ENCODE measurements around the gene CHORDC1.
"Not testable (repeated sequence)": the region's sequence is repeated elsewhere in the genome, so short reads cannot be mapped to it uniquely, and the experiment has no call there.

Gene CHORDC1

DNA sequence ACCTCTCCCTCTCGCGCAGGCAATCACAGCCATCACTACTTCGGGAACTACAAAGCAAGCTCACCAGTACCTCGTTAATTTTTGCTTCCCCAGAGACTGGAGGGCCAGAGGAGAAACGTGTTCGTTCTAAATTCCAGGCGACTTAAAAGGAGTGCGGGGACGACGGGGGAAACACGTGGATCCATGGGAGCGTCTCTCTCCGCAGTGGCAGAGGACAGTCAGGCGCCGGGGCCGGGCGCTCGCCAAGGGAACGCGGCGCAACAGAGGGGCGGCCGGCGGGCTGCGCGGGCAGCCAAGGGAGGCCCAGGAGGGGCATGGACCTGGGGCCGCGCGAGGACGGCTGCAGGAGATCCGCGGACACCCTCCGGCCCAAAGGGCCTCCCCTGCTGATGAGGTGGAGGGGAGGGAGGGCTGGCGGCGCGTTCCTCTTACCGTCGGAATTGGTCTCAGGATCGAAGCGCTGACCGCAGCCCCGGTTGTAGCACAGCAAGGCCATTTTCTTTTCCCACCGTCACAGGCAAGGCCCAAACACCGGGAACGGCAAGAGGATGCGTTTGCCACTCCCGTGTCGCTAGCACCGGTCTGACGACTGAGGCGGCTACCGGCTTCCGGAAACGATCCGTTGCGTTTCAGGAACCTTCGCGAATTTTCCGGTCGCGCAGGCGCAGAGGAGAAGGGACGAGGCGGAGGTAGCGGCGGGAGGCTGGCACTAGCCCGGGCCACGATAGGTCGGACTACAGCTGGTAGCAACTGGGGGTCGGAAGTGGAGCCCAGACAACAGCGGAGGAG is at the start of gene CHORDC1:
TSS of gene CHORDC1 (minus strand) at position 591 of the 789 bp plus-strand sequence. CDS start at position 496, 95 bp downstream.
- Histone ChIP-seq H3K9me3 (ENCODE audit: control insufficient read depth, low read length) (no peaks in the 10 kb centered on the region), H3K36me3 (ENCODE audit: control insufficient read depth, insufficient read depth, low read length) (no peaks in the 10 kb centered on the region), H3K4me3 (ENCODE audit: low read length) (peak within 1 kb of the TSS; percentile 91), H3K9ac (ENCODE audit: low read length) (peak within 1 kb of the TSS; percentile 82), H3K27me3 (ENCODE audit: control insufficient read depth, insufficient read depth, low read length) (no peaks in the 10 kb centered on the region), H3K4me1 (ENCODE audit: control insufficient read depth, insufficient read depth, low read length) (peaks cover 7% of the 10 kb centered on the region)

GRCh38 chr11:90257158-90257525 is 34.3 kb upstream of the CHORDC1 start:
- Histone ChIP-seq H3K9me3 (ENCODE audit: control insufficient read depth, low read length) (no peaks in the 10 kb centered on the region), H3K36me3 (ENCODE audit: control insufficient read depth, insufficient read depth, low read length) (no peaks in the 10 kb centered on the region), H3K4me3 (ENCODE audit: low read length) (no peak overlapping the region), H3K27me3 (ENCODE audit: control insufficient read depth, insufficient read depth, low read length) (no peaks in the 10 kb centered on the region), H3K9ac (ENCODE audit: low read length) (no peak overlapping the region), H3K4me1 (ENCODE audit: control insufficient read depth, insufficient read depth, low read length) (no peaks in the 10 kb centered on the region)

DNA sequence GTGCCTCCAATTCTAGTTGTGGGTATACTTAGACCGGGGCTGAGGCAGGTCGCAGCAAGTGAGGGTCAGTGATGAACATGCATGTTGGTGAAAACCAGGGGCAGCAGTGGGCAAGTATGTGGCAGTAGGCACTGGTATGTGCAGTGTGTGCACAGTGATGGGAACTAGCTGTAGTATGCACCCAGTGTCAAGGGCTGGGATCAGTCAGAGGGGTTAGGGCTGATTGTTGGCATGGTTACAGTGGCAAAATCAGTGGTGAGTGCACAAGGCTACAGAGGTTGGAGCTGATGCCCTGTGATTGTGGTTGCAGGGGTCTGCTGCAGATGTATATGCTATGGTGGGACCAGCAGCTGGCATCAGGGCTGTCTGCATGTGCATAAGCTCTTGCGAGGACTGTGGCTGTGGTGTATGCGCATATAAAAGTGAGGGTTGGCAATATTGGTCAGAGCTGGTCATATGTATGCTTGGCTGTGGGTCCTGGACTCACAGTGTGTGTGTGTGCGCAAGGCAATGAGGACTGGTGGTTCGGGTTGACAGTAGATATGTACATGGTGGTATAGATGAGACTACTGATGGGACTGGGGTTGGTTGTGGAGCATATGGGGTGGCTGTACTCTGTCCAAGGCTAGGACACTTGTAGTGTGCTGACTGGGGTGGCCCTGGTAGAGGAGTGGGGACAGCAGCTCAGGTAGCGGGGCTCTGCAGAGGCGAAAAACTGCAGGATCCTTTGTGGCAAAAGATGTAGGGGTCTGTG is 33.7 kb upstream of the CHORDC1 start:
- no peaks in the 10 kb centered on the region for H3K27me3 ChIP-seq (ENCODE audit: control insufficient read depth, insufficient read depth, low read length)
- no peaks in the 10 kb centered on the region for H3K36me3 ChIP-seq (ENCODE audit: control insufficient read depth, insufficient read depth, low read length)
- no peaks in the 10 kb centered on the region for H3K9me3 ChIP-seq (ENCODE audit: control insufficient read depth, low read length)
- H3K4me1 ChIP-seq (ENCODE audit: control insufficient read depth, insufficient read depth, low read length) = no peaks in the 10 kb centered on the region
- no peak overlapping the region for H3K4me3 ChIP-seq (ENCODE audit: low read length)
- H3K9ac ChIP-seq (ENCODE audit: low read length) = no peak overlapping the region

DNA sequence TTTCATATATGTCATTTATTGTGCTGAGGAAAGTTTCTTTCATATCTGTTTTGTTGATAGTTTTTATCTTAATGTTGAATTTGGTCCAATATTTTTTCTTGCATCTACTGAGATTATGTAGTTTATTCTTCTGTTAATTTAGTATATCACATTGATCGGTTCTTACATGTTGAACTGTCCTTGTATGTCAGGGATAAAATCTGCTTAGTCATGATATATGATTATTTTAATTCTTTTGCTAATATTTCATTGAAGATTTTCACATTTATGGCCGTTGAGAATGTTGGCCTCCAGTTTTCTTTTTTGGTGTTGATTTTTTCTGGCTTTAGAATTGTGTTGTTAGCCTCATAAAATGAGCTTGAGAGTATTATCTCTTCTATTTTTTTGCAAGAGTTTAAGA is 31.2 kb upstream of the CHORDC1 start:
- H3K4me1 ChIP-seq (ENCODE audit: control insufficient read depth, insufficient read depth, low read length) = no peaks in the 10 kb centered on the region
- H3K4me3 ChIP-seq (ENCODE audit: low read length) = no peak overlapping the region
- no peaks in the 10 kb centered on the region for H3K9me3 ChIP-seq (ENCODE audit: control insufficient read depth, low read length)
- no peaks in the 10 kb centered on the region for H3K27me3 ChIP-seq (ENCODE audit: control insufficient read depth, insufficient read depth, low read length)
- H3K36me3 ChIP-seq (ENCODE audit: control insufficient read depth, insufficient read depth, low read length) = no peaks in the 10 kb centered on the region
- H3K9ac ChIP-seq (ENCODE audit: low read length) = no peak overlapping the region

DNA sequence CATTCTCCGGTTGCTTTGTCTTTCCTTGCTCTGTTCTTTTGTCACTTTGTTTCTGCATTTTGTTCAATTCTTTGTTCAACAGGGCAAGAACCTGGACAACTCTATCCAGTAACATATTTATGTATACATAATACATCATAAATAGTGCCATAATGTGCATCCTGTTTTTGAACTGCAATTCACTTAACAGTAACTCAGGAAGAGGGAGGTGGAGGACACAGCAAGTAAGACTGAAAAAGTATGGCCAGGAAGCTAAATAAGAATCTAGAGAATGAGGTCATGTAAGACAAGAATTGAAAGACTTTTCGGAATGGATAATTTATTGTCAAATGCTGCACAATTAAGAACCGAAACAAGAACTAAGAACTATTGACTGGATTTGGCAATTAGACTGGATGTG is 29.2 kb upstream of the CHORDC1 start:
- Histone ChIP-seq H3K9ac (ENCODE audit: low read length) (no peak overlapping the region), H3K4me3 (ENCODE audit: low read length) (no peak overlapping the region), H3K4me1 (ENCODE audit: control insufficient read depth, insufficient read depth, low read length) (no peaks in the 10 kb centered on the region), H3K36me3 (ENCODE audit: control insufficient read depth, insufficient read depth, low read length) (no peaks in the 10 kb centered on the region), H3K9me3 (ENCODE audit: control insufficient read depth, low read length) (no peaks in the 10 kb centered on the region), H3K27me3 (ENCODE audit: control insufficient read depth, insufficient read depth, low read length) (no peaks in the 10 kb centered on the region)

DNA sequence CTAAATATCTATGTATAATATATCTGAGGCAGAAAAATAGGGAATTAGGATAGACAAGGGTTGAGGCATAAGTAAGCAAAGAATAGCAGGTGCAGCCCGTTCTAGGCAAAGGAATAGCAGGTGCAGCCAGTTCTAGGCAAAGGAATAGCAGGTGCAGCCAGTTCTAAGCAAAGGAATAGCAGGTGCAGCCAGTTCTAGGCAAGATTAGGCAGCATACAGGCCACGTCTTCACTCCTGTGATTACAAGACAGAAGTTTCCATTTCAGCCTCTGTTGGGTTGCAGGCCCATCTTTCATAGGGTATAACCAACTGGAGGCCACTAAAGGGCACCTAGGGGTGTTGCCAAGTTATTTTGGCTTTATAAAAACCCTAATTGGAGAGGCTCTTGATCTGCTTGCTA is 28.8 kb upstream of the CHORDC1 start:
- no peaks in the 10 kb centered on the region for H3K9me3 ChIP-seq (ENCODE audit: control insufficient read depth, low read length)
- H3K4me1 ChIP-seq (ENCODE audit: control insufficient read depth, insufficient read depth, low read length) = no peaks in the 10 kb centered on the region
- H3K36me3 ChIP-seq (ENCODE audit: control insufficient read depth, insufficient read depth, low read length) = no peaks in the 10 kb centered on the region
- no peak overlapping the region for H3K4me3 ChIP-seq (ENCODE audit: low read length)
- H3K27me3 ChIP-seq (ENCODE audit: control insufficient read depth, insufficient read depth, low read length) = no peaks in the 10 kb centered on the region
- no peak overlapping the region for H3K9ac ChIP-seq (ENCODE audit: low read length)

DNA sequence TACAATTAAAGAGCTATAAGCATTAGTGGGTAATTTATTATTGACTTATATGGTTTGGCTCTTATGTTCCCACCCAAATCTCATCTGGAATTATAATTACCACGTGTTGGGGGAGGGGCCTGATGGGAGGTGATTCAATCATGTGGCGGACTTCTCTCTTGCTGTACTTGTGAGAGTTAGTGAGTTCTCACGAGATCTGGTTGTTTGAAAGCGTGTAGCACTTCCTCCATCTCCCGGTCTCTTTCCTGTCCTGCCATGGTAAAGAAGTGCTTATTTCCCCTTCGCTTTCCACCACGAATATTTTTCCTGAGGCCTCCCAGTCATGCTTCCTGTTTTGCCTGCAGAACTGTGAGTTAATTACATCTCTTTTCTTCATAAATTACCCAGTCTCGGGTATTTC is 28.1 kb upstream of the CHORDC1 start:
- Histone ChIP-seq H3K36me3 (ENCODE audit: control insufficient read depth, insufficient read depth, low read length) (no peaks in the 10 kb centered on the region), H3K9me3 (ENCODE audit: control insufficient read depth, low read length) (no peaks in the 10 kb centered on the region), H3K27me3 (ENCODE audit: control insufficient read depth, insufficient read depth, low read length) (no peaks in the 10 kb centered on the region), H3K4me1 (ENCODE audit: control insufficient read depth, insufficient read depth, low read length) (no peaks in the 10 kb centered on the region), H3K9ac (ENCODE audit: low read length) (no peak overlapping the region), H3K4me3 (ENCODE audit: low read length) (no peak overlapping the region)

DNA sequence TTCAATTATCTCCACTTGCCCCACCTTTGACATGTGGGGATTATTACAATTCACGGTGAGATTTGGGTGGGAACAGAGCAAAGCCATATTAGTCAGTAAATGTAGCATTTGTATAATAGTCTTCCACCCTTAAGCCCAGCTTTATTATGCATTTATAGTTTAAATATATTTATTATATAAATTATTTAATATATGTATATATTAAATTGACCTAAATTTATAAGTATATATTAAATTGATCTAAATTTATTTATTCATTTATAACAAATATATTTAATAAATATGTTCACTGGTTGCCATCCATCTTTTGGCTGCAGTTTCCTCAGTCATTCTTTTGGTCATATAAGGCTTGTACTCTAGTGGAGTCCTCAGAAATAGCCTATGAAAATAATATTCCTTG is 23.6 kb upstream of the CHORDC1 start:
- no peaks in the 10 kb centered on the region for H3K4me1 ChIP-seq (ENCODE audit: control insufficient read depth, insufficient read depth, low read length)
- no peaks in the 10 kb centered on the region for H3K9me3 ChIP-seq (ENCODE audit: control insufficient read depth, low read length)
- H3K27me3 ChIP-seq (ENCODE audit: control insufficient read depth, insufficient read depth, low read length) = no peaks in the 10 kb centered on the region
- H3K36me3 ChIP-seq (ENCODE audit: control insufficient read depth, insufficient read depth, low read length) = no peaks in the 10 kb centered on the region
- no peak overlapping the region for H3K4me3 ChIP-seq (ENCODE audit: low read length)
- no peak overlapping the region for H3K9ac ChIP-seq (ENCODE audit: low read length)

DNA sequence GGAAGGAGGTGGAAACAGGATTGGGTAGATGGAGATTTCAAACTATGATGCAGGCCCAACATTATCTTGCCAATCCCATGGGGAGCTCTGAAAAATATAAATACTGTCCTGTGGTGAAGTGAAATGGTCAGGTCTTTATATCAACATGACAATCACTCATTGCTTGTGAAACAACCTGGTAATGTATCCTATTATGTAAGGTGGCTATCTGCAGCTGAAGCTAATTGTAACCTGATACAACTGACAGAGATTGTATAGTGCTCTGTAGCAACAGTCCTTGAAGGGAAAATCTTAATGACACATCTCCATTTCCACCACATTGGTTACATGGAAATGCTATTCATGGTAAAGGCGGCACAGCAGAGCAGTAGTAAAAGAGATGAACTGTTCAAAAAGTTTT is 20.7 kb upstream of the CHORDC1 start:
- no peak overlapping the region for H3K4me3 ChIP-seq (ENCODE audit: low read length)
- no peaks in the 10 kb centered on the region for H3K27me3 ChIP-seq (ENCODE audit: control insufficient read depth, insufficient read depth, low read length)
- no peaks in the 10 kb centered on the region for H3K36me3 ChIP-seq (ENCODE audit: control insufficient read depth, insufficient read depth, low read length)
- no peaks in the 10 kb centered on the region for H3K9me3 ChIP-seq (ENCODE audit: control insufficient read depth, low read length)
- H3K4me1 ChIP-seq (ENCODE audit: control insufficient read depth, insufficient read depth, low read length) = no peaks in the 10 kb centered on the region
- no peak overlapping the region for H3K9ac ChIP-seq (ENCODE audit: low read length)

DNA sequence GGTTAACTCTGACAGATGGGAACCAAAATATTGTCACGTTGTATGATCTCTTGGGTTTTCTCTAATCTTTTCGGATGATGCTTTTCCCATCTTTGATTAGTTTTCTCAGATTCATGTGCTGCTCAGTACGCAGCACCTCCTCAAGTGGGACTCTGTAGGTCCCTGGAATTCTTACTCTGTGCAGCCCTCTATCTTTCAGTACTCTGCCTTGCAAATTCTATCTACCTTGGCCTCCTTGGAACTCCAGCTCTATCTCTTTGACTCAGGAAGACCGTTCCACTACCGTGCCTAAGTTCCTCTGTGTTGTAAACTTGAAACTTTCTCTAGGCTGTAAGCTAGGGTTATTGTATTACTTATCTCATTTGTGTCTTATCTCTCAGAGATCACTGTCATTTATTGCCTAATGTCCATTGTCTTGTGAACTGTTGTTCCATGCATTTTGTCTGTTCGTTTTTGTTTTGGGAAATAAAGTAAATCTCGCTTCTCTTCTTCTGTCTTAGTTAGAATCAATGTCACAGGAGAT is 20.1 kb upstream of the CHORDC1 start:
- Histone ChIP-seq H3K9me3 (ENCODE audit: control insufficient read depth, low read length) (no peaks in the 10 kb centered on the region), H3K36me3 (ENCODE audit: control insufficient read depth, insufficient read depth, low read length) (no peaks in the 10 kb centered on the region), H3K27me3 (ENCODE audit: control insufficient read depth, insufficient read depth, low read length) (no peaks in the 10 kb centered on the region), H3K4me3 (ENCODE audit: low read length) (no peak overlapping the region), H3K9ac (ENCODE audit: low read length) (no peak overlapping the region), H3K4me1 (ENCODE audit: control insufficient read depth, insufficient read depth, low read length) (no peaks in the 10 kb centered on the region)

GRCh38 chr11:90241414-90241813 is 18.6 kb upstream of the CHORDC1 start:
- no peaks in the 10 kb centered on the region for H3K27me3 ChIP-seq (ENCODE audit: control insufficient read depth, insufficient read depth, low read length)
- H3K4me1 ChIP-seq (ENCODE audit: control insufficient read depth, insufficient read depth, low read length) = no peaks in the 10 kb centered on the region
- H3K4me3 ChIP-seq (ENCODE audit: low read length) = no peak overlapping the region
- no peak overlapping the region for H3K9ac ChIP-seq (ENCODE audit: low read length)
- no peaks in the 10 kb centered on the region for H3K9me3 ChIP-seq (ENCODE audit: control insufficient read depth, low read length)
- H3K36me3 ChIP-seq (ENCODE audit: control insufficient read depth, insufficient read depth, low read length) = no peaks in the 10 kb centered on the region

DNA sequence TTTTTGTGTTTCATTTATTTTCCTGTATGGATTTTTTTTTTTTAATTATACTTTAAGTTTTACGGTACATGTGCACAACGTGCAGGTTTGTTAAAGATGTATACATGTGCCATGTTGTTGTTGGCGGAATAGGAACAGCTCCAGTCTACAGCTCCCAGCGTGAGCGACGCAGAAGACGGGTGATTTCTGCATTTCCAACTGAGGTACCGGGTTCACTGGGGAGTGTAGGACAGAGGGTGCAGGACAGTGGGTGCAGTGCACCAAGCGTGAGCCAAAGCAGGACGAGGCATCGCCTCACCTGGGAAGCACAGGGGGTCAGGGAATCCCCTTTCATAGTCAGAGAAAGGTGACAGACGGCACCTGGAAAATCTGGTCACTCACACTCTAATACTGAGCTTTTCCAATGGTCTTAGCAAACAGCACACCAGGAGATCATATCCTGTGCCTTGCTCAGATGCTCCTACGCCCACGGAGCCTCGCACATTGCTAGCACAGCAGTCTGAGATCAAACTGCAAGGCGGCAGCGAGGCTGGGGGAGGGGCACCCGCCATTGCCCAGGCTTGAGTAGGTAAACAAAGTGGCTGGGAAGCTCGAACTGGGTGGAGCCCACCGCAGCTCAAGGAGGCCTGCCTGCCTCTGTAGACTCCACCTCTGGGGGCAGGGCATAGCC is 17.3 kb upstream of the CHORDC1 start:
- not testable (repeated sequence) for H3K4me3 ChIP-seq (ENCODE audit: low read length); H3K36me3 ChIP-seq (ENCODE audit: control insufficient read depth, insufficient read depth, low read length); H3K9me3 ChIP-seq (ENCODE audit: control insufficient read depth, low read length); H3K27me3 ChIP-seq (ENCODE audit: control insufficient read depth, insufficient read depth, low read length); H3K4me1 ChIP-seq (ENCODE audit: control insufficient read depth, insufficient read depth, low read length); H3K9ac ChIP-seq (ENCODE audit: low read length)
